Hepatic stellate cell (primary cell): Measurements from ENCODE around the gene ZBTB49.
"Not testable (repeated sequence)": the region's sequence is repeated elsewhere in the genome, so short reads cannot be mapped to it uniquely, and the experiment has no call there.

Source experiments
- DNase-seq: peaks from one replicate; pipeline ENCODE4 v3.0.0; 2011; ENCODE audit warnings: low spot score

ZBTB49 gene

GRCh38 chr4:4325321-4325720 lies 35.3 kb downstream of the ZBTB49 start:
- no peak for DNase-seq

DNA sequence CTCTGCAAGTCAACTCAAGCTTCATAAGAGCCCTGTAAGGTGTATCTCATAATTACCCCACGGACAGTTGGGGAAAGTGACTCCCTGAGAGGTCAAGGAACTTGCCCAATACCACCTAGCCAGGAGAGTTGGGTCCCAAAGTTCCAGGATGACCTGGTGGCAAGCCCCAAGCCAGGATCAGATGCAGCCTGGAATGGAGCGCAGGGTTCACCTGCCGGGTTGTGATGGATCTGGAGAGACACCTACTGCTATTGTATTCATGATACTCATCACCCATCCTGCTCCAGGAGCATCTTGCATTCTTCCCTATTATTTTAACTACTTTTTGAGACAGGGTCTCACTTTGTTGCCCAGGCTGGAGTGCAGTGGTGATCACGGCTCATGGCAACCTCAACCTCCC lies 36.1 kb downstream of the ZBTB49 start:
- no peak for DNase-seq

DNA sequence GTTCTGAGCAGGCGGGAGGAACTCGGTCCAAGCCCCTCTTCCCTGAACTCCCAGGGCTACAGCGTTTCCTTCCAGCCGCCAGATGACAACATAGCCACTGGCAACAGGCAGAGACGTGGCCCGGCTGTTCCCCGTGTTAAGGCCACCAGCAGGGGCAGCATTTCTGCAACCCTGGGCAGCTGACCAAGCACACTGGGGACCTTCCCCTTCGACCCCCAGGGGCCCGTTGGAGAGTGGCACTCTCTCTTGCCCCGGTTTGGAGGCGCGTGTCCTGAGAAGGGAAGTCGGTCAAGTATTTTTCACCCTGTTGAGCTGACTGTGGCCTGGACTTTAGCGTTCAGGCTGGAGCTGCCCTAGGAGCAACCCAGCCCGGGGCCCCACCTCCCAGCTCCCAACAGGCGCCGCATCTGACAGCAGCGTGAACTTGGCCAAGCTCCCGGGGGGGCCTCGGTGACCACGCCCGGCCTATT lies 37.6 kb downstream of the ZBTB49 start:
- DNase-seq = peak; percentile 70

DNA sequence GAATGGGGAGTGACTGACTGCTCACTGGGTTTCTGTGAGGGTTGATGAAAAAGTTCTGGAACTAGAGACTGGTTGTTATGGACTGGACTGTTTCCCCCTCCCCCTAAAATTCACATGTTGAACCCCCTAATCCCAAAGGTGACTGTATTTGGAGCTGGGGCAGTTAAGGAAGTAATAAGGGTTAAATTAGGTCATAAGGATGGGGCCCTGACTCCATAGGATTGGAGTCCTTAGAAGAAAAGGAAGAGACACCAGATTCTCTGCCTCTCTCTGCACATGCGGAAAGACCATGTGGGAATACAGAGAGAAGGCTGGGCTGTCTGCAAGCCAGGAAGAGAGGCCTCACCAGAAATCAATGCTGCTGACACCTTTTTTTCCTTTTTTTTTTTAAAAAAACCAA lies 38.2 kb downstream of the ZBTB49 start:
- no peak for DNase-seq

DNA sequence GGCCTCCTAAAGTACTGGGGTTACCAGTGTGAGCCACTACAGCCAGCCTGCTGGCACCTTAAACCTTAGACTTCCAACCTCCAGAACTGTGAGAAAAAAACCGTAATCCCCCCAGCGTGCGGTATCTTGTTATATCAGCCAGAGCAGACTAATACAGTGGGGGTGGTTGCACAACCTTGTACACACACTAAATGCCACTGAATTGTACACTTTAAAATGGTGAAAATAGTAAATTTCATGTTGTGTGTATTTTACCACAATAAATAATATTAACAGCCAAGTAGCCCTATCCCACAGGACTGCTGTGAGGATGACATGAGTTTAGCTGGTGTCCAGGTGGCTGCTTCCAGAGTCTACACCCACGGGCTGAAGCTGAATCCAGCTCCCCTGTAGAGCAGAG lies 38.8 kb downstream of the ZBTB49 start:
- no peak for DNase-seq

- DNase-seq = no peak
These were observed 39.4 kb downstream of the ZBTB49 start for GRCh38 chr4:4329496-4329895.

DNA sequence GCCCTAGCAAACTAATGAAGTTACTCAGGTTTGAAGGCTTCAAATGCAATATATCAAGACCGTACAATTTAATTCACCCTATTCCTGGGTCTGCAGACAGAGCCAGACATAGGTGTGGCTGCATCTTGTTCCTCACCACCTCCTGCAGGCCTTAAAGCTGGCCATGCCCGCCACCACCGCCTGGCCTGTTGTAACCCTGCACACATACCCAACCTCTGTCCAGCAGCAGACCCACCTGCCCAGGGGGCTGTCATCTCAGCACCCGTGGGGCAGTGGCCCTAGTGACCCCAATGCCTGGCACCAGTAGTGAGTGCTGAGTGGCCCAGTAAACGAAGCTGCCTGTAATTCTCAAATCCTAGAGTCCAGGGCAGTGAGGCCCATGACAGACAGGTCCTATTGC lies 40.7 kb downstream of the ZBTB49 start:
- DNase-seq = no peak

DNA sequence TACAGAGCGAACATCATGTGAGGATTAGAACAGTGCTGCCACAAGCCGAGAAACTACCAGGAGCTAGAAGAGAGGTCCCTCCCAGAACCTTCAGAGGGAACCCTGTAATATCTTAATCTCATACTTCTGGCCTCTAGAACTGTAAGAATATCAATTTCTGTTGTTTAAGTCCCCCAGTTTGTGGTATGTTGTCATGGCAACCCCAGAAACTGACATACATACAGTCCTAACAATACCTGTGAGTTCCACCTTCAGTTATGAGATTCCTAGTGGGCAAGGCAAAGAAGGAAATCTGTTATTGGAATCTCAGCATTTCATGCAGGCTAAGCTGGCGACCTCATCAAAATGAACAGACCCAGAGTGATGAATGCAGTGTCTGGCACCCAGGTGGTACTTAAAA lies 42.5 kb downstream of the ZBTB49 start:
- no peak for DNase-seq

- peak; percentile 95 for DNase-seq
These were observed 43.2 kb downstream of the ZBTB49 start for GRCh38 chr4:4333265-4333706.

GRCh38 chr4:4334798-4335520 lies 44.9 kb downstream of the ZBTB49 start:
- peak; percentile 29 for DNase-seq

GRCh38 chr4:4338210-4339001 lies 48.4 kb downstream of the ZBTB49 start:
- DNase-seq = no peak

DNA sequence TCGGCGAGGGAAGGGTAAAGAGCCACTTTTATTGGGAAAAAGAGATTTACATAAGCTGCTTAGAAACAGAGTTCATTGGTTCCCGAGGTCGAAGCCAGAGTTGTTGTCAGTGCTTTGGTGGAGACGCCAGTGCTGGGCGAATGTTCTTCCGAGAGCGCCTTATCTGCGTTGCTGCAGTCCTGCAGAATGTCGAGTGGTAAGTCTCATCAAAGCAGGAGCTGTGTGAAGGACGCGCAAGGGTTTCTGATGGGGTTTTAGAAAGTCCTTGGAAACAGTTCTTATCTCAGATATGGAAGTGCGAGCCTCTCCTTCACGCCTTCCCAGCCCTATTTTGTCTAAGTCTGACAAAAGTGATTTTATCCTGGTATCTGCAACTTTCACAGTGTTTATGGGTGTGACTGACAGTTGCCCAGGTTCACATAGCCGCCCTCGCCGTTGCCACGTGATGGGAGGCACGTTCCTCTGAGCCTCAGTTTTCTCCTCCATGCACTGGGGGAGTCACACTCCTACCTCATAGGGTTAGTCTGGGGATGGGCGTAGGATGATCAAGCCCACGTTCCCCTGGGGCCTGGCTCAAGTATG lies 49.5 kb downstream of the ZBTB49 start:
- peak; percentile 34 for DNase-seq

DNA sequence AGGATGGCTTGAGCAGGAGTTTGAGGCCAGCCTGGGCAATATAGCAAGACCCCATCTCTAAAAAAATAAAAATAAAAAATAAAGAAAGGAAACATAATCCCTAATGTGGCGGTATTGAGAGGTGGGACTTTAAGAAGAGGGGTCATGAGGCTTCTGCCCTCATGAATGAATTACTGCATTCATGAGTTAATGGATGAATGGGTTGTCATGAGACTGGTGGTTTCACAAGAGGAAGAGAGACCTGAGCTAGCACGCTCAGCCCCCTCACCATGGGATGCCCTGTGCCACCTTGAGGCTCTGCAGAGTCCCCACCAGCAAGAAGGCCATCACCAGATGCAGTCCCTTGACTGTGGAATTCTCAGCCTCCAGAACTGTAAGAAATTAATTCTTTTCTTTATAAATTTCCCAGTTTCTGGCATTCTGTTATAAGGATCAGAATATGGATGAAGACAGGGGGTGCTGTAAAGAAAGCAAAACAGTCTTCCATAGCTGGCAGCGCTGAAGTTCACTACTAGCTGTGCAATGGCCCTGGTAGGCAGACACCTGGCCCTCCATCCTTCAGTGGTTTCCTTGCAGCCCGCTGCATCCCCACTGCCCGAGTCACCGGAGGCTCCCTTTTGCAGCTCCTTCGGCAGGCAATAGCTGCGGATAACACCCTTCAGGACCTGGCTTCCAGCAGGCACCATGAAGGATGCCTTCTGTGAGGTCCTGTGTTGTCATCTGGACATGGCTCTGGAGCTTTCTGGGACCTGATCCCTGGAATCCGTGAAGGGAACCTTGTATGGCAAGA lies 52.0 kb downstream of the ZBTB49 start:
- no peak for DNase-seq

DNA sequence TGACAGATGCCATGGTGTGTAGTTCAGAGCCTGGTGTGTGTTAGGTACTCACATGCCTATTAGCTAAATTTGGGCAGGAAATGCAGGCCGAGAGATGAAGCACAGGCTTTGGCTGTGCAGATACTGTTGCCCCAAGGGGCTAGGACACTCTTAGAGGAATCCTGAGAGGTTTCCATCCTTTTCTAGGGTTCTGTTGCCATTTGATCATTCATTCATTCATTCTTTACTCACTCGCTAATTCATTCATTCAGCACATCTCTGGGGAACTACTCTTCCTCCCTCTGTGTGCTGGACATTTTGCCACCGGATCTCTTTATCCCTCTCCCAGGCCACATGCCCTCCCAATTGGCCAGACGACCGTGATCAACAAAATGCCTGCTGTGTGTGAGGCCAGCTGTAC lies 53.0 kb downstream of the ZBTB49 start:
- DNase-seq = no peak

DNA sequence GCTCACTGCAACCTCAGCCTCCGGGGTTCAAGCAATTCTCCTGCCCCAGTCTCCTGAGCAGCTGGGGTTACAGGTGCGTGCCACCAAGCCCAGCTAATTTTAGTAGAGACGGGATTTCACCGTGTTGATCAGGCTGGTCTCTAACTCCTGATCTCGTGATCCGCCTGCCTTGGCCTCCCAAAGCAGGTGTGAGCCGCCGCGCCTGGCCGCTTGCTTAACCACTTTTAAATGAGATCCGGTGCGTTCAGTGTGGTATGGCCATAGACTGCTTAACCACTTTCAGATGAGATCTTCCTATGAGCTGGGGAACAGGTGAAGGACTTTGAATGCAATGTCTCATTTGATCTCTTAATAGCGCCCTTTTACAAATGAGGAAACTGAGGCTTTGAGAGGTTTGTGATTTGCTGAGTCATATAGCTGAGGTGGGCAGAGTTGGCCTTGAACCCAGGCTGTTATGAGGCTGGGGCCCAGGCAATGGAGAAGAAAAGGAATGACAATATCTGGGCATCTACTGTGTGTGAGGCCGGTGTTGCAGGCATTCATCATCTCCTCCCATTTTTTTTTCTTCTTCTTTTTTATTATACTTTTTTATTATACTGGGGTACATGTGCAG lies 55.0 kb downstream of the ZBTB49 start:
- DNase-seq = no peak

GRCh38 chr4:4347585-4347984 lies 57.5 kb downstream of the ZBTB49 start:
- no peak for DNase-seq

- DNase-seq = not testable (repeated sequence)
These were observed 58.5 kb downstream of the ZBTB49 start for GRCh38 chr4:4348585-4348984.

DNA sequence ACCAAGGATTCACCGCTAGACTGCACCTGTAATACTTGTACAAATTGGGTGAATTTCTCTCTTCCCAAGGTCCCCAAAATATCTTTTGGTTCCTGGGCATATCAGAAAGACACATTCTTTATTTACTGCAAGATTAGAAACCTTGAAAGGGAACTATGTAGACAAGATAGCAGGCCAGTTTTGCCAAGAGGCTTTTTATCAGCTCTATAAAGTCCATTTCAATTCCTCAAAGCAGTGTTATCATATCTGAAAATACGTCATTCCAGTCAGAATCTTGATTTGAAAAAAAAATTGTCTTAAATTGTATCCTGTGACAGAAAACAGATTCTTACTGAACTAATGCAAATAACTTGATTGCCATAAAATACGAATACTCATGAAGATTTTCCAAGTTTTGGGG lies 59.8 kb downstream of the ZBTB49 start:
- DNase-seq = no peak

DNA sequence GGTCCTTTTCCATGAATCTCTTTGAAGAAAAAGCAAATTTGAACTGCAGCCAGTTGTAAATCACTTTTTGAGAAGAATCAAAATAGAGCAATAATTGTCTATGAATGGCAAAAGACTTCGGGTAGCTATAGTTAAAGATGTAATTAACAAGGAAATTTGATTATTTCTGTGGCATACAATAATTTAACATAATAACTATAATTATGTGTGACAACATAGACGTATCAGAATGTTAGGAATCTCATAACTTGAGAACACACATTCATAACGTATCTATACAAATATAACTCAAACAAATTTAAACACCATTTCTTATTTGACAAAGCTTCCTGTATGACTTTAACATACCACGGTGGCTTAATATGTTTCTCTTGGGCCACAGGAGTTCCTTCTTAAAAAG lies 60.9 kb downstream of the ZBTB49 start:
- no peak for DNase-seq

- no peak for DNase-seq
These were observed 65.3 kb downstream of the ZBTB49 start for GRCh38 chr4:4355302-4355701.

DNA sequence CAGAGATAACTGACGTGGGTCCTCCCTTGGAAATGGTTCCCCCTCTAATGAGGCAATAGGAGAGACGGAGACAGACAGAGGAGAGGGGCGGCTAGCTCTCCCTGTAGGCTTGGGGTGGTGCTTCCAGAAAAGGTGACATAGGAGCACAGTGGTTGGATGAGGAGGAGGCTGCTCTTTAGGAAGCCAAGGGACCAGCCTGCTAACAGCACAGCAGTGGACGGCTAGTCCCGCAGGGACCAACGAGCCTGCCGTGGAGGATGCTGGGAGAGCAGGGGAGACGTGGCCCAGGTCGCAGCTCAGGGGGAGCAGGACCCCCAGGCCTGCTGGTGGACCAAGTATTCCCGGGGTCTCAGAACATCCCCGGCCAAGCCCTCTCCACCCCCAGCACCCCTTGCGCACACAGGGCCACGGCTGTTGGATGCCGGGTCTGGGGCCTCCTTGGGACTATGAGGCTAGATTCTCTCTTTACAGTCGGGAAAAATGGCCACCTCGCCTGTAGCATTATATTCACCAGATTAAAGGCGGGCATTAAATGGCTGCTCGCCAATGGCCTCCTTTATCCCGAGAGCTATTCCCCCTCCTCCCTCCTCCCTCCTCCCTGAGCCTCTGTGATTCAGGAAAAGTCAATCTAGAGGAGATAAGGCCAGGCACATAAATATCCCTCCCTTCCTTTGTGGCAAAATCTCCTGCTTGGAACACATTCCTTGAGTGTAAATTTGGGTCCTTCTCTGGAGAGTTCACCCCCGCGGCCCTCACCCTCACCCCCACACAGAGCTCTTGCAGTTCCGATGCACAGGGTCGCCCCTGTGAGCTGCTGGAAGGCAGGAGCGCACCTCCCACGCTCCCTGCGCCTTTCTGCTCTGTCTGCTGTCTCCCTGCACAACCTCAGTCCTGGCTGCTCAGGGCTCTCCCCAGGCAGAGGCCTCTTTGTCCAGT lies 66.3 kb downstream of the ZBTB49 start:
- DNase-seq = peak; percentile 36
